Peyer's patch (tissue), 4 donors: ENCODE data around the gene CACNA2D3. TPM values are rescaled to one million over a fixed set of nuclear protein-coding genes. Genes with fewer than 3 reads are reported as not detected.

ENCODE experiments used
- DNase-seq, 3 donors: peaks; one replicate each; pipeline ENCODE4 v3.0.0-alpha.2; 2017 to 2019
- H3K27ac ChIP-seq, 4 donors: fragments of 200-600 bp; sonication (generic); one replicate each; pipeline ENCODE4 v1.5.1; 2016 to 2019
- H3K27me3 ChIP-seq, 2 donors: fragments of 200-600 bp; sonication (generic); one replicate each; pipeline ENCODE4 v1.5.1; 2019
- H3K36me3 ChIP-seq, 3 donors: fragments of 200-600 bp; sonication (generic); one replicate each; pipeline ENCODE4 v1.5.1; 2016 to 2019
- H3K4me1 ChIP-seq, 4 donors: fragments of 200-600 bp; sonication (generic); one replicate each; pipeline ENCODE4 v1.5.1; 2016 to 2019
- H3K4me3 ChIP-seq, 4 donors: fragments of 200-600 bp; sonication (generic); 1 replicate in 3 of 4; 2 replicates in 1 of 4; pipeline ENCODE4 v1.5.1; 2016 to 2019; ENCODE audit warnings: mild to moderate bottlenecking in 1 of 4
- H3K9me3 ChIP-seq, 4 donors: fragments of 200-600 bp; sonication (generic); one replicate each; pipeline ENCODE4 v1.5.1; 2016 to 2019; ENCODE audit warnings: mild to moderate bottlenecking in 1 of 4
- CTCF ChIP-seq, 6 experiments: fragments of 450-650 bp in 4 of 6; fragments of 200-600 bp in 2 of 6; sonication (generic) in 1 of 6; IDR thresholded peaks; one replicate each; pipeline ENCODE4 v1.5.1; 2017 to 2019; ENCODE audit warnings: antibody characterized with exemption in 6 of 6, mild to moderate bottlenecking in 3 of 6, moderate library complexity in 1 of 6
- POLR2A ChIP-seq, 2 donors: fragments of 450-650 bp; IDR thresholded peaks; one replicate each; pipeline ENCODE4 v1.5.1; 2017; ENCODE audit warnings: antibody characterized with exemption in 2 of 2, mild to moderate bottlenecking in 2 of 2, moderate library complexity in 2 of 2
- total RNA-seq, 4 donors: library from RNA; depleted of rRNA; stranded (reverse); fragments of >200 nt; gene quantifications; one replicate each; pipeline ENCODE4 v1.1.0, GENCODE V29; 2016

Gene CACNA2D3
- total RNA-seq, 4 donors from 2014 or later: 0.27 to 5.0 TPM; not detected in 2

GRCh38 chr3:54123003-54123775 lies 837 bp downstream of the CACNA2D3 start:
- peaks cover 0 to 7% of the 10 kb centered on the region in 2 donors for H3K27me3 ChIP-seq
- TF ChIP-seq CTCF (IDR thresholded peaks at IDR 0.05) (no peak), POLR2A (IDR thresholded peaks at IDR 0.05) (no peak)
- no peaks in the 10 kb centered on the region for H3K9me3 ChIP-seq
- H3K36me3 ChIP-seq: no peaks in the 10 kb centered on the region
- H3K27ac ChIP-seq: peak overlapping the region in 1 of 4 donors; percentile 54
- peak overlapping the region in 3 of 4 donors; percentile 15 to 59 (median 50) for H3K4me3 ChIP-seq
- H3K4me1 ChIP-seq: peaks cover 0 to 21% (median 0%) of the 10 kb centered on the region in 4 donors
- no peak for DNase-seq

- Histone ChIP-seq H3K27ac (peak overlapping the region in 1 of 4 donors; percentile 54), H3K4me1 (peaks cover 0 to 21% (median 0%) of the 10 kb centered on the region in 4 donors), H3K9me3 (no peaks in the 10 kb centered on the region), H3K27me3 (peaks cover 0 to 7% of the 10 kb centered on the region in 2 donors), H3K4me3 (peak overlapping the region in 1 of 4 donors; percentile 59), H3K36me3 (no peaks in the 10 kb centered on the region)
- no peak for TF ChIP-seq CTCF (IDR thresholded peaks at IDR 0.05)
- no peak for TF ChIP-seq POLR2A (IDR thresholded peaks at IDR 0.05)
- no peak for DNase-seq
Observed at GRCh38 chr3:54123776-54124196, 1.4 kb downstream of the CACNA2D3 start.

- H3K4me1 ChIP-seq: peaks cover 0 to 21% (median 0%) of the 10 kb centered on the region in 4 donors
- H3K36me3 ChIP-seq: no peaks in the 10 kb centered on the region
- peaks cover 0 to 7% of the 10 kb centered on the region in 2 donors for H3K27me3 ChIP-seq
- no peak for TF ChIP-seq CTCF (IDR thresholded peaks at IDR 0.05)
- H3K4me3 ChIP-seq: no peak overlapping the region
- no peak overlapping the region for H3K27ac ChIP-seq
- no peaks in the 10 kb centered on the region for H3K9me3 ChIP-seq
- DNase-seq: no peak
Observed at GRCh38 chr3:54125300-54125699, 2.9 kb downstream of the CACNA2D3 start.

- H3K4me1 ChIP-seq: peaks cover 0 to 10% (median 0%) of the 10 kb centered on the region in 4 donors
- H3K27me3 ChIP-seq: peaks cover 0 to 4% of the 10 kb centered on the region in 2 donors
- no peak overlapping the region for H3K4me3 ChIP-seq
- TF ChIP-seq POLR2A (IDR thresholded peaks at IDR 0.05) (no peak), CTCF (IDR thresholded peaks at IDR 0.05) (no peak)
- H3K27ac ChIP-seq: no peak overlapping the region
- no peak for DNase-seq
- no peaks in the 10 kb centered on the region for H3K9me3 ChIP-seq
- H3K36me3 ChIP-seq: no peaks in the 10 kb centered on the region
Observed at GRCh38 chr3:54126551-54126950, 4.2 kb downstream of the CACNA2D3 start.

- no peak for DNase-seq
- no peaks in the 10 kb centered on the region for H3K9me3 ChIP-seq
- no peak for TF ChIP-seq POLR2A (IDR thresholded peaks at IDR 0.05)
- TF ChIP-seq CTCF (IDR thresholded peaks at IDR 0.05): no peak
- H3K27ac ChIP-seq: no peak overlapping the region
- no peaks in the 10 kb centered on the region for H3K36me3 ChIP-seq
- no peak overlapping the region for H3K4me3 ChIP-seq
- H3K4me1 ChIP-seq: peaks cover 0 to 5% (median 0%) of the 10 kb centered on the region in 4 donors
- H3K27me3 ChIP-seq: no peaks in the 10 kb centered on the region
Observed at GRCh38 chr3:54127499-54128056, 5.2 kb downstream of the CACNA2D3 start.
